Activated B cell treated with CpG ODN at 0.5 μM for 24 hours (primary cell): Measurements from ENCODE around the gene MCF2L2. TPM values are rescaled to one million over a fixed set of nuclear protein-coding genes. Genes with fewer than 3 reads are reported as not detected.

Source experiments
- ATAC-seq: fragments of 200-7000 bp; cut with Tn5 transposase; one replicate; pipeline ENCODE4 v1.10.0; 2021; ENCODE audit warnings: low read depth, mild to moderate bottlenecking, moderate library complexity
- CTCF ChIA-PET: fragments of 350-600 bp; sonication (Branson Sonifier 250); formaldehyde crosslinking; loops from one replicate; lab custom pipeline; 2021; ENCODE audit warnings: antibody characterized with exemption; lab: Charles Lee
- POLR2A ChIA-PET: fragments of 350-600 bp; sonication (Branson Sonifier 250); formaldehyde crosslinking; loops from one replicate; lab custom pipeline; 2021; ENCODE audit warnings: antibody characterized with exemption; lab: Charles Lee
- DNase-seq: peaks from one replicate; pipeline ENCODE4 v3.0.0; 2022
- H3K27ac Mint-ChIP-seq: one replicate; pipeline ENCODE4 v1.8.0; 2020; ENCODE audit warnings: mixed read lengths
- H3K27me3 Mint-ChIP-seq: one replicate; pipeline ENCODE4 v1.8.0; 2021; ENCODE audit warnings: mixed read lengths
- H3K36me3 Mint-ChIP-seq: one replicate; pipeline ENCODE4 v1.8.0; 2021; ENCODE audit warnings: low read depth, mixed read lengths
- H3K4me1 Mint-ChIP-seq: one replicate; pipeline ENCODE4 v1.8.0; 2021; ENCODE audit warnings: mixed read lengths
- H3K4me3 Mint-ChIP-seq: one replicate; pipeline ENCODE4 v1.8.0; 2020; ENCODE audit warnings: mild to moderate bottlenecking, mixed read lengths
- H3K9me3 Mint-ChIP-seq: one replicate; pipeline ENCODE4 v1.8.0; 2020; ENCODE audit warnings: mixed read lengths
- intact Hi-C: fragments of 100-400 bp; cut with micrococcal nuclease; formaldehyde crosslinking; loops from one replicate; pipeline ENCODE4 v1.15.1; 2024
- total RNA-seq: library from RNA; stranded (reverse); gene quantifications from 2 replicates; pipeline ENCODE4 v1.2.3, GENCODE V29; 2022
- TF ChIP-seq, protein P1 (sequence below): fragments of 200-600 bp; IDR thresholded peaks from one replicate; pipeline ENCODE4 v1.8.0; 2022; ENCODE audit warnings: antibody characterized with exemption, mild to moderate bottlenecking

MCF2L2 gene
- total RNA-seq, 1 donor from 2014 or later, result 2.4 TPM

- intact Hi-C loops, result loop anchor here (1.0 to 10.0 kb wide), 4 partner anchors 32 to 129 kb away; no protein-coding TSS in a partner anchor
- CTCF ChIA-PET, result interaction anchor here (1.3 to 3.6 kb wide), 2 partner anchors 129 to 131 kb away, joined by 3 to 18 read pairs; no protein-coding TSS in a partner anchor
- H3K4me1 Mint-ChIP-seq, result peaks cover 4% of the 10 kb centered on the region
- no peaks in the 10 kb centered on the region for H3K9me3 Mint-ChIP-seq
- peak overlapping the region; percentile 78 for H3K4me3 Mint-ChIP-seq
- TF ChIP-seq, protein P1, sequence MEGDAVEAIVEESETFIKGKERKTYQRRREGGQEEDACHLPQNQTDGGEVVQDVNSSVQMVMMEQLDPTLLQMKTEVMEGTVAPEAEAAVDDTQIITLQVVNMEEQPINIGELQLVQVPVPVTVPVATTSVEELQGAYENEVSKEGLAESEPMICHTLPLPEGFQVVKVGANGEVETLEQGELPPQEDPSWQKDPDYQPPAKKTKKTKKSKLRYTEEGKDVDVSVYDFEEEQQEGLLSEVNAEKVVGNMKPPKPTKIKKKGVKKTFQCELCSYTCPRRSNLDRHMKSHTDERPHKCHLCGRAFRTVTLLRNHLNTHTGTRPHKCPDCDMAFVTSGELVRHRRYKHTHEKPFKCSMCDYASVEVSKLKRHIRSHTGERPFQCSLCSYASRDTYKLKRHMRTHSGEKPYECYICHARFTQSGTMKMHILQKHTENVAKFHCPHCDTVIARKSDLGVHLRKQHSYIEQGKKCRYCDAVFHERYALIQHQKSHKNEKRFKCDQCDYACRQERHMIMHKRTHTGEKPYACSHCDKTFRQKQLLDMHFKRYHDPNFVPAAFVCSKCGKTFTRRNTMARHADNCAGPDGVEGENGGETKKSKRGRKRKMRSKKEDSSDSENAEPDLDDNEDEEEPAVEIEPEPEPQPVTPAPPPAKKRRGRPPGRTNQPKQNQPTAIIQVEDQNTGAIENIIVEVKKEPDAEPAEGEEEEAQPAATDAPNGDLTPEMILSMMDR, result no peak
- no peaks in the 10 kb centered on the region for H3K36me3 Mint-ChIP-seq
- peaks cover 40% of the 10 kb centered on the region for H3K27me3 Mint-ChIP-seq
- peak; percentile 59 for ATAC-seq
- H3K27ac Mint-ChIP-seq, result no peak overlapping the region
- peak; percentile 38 for DNase-seq
- POLR2A ChIA-PET, result interaction anchor here (0.6 to 0.8 kb wide), 2 partner anchors 14 to 32 kb away, joined by 3 to 4 read pairs; no protein-coding TSS in a partner anchor
Measured at GRCh38 chr3:183253528-183254486, 174.6 kb downstream of the MCF2L2 start.

GRCh38 chr3:183252973-183253527, 175.4 kb downstream of the MCF2L2 start, which contains the start of gene B3GNT5:
Gene B3GNT5, plus strand, starts transcription at chr3:183253253. Its CDS starts 16,546 bp downstream, at chr3:183269799.
- Mint-ChIP-seq H3K9me3 (no peaks in the 10 kb centered on the region), H3K36me3 (no peaks in the 10 kb centered on the region), H3K27me3 (peaks cover 40% of the 10 kb centered on the region), H3K4me3 (peak within 1 kb of the TSS; percentile 78), H3K27ac (no peak within 1 kb of the TSS), H3K4me1 (peaks cover 4% of the 10 kb centered on the region)
- POLR2A ChIA-PET, result interaction anchor here (0.6 to 0.8 kb wide), 2 partner anchors 15 to 33 kb away, joined by 3 to 4 read pairs; no protein-coding TSS in a partner anchor
- TF ChIP-seq, protein P1, result no peak
- no peak for DNase-seq
- CTCF ChIA-PET, result interaction anchor here (1.3 to 3.6 kb wide), 2 partner anchors 130 kb away, joined by 3 to 18 read pairs; no protein-coding TSS in a partner anchor
- intact Hi-C loops, result loop anchor here (1.0 to 10.0 kb wide), 3 partner anchors 33 to 128 kb away; no protein-coding TSS in a partner anchor
- ATAC-seq, result peak; percentile 32

GRCh38 chr3:183252118-183252782, 176.2 kb downstream of the MCF2L2 start:
- ChIA-PET CTCF (interaction anchor here (0.5 to 3.6 kb wide), 2 partner anchors 65 to 131 kb away, joined by 3 to 18 read pairs; no protein-coding TSS in a partner anchor), POLR2A (no interaction called here)
- TF ChIP-seq, protein P1, result no peak
- intact Hi-C loops, result loop anchor here (5.0 to 10.0 kb wide), 2 partner anchors 115 to 127 kb away; no protein-coding TSS in a partner anchor
- Mint-ChIP-seq H3K4me3 (peak overlapping the region; percentile 69), H3K4me1 (peaks cover 4% of the 10 kb centered on the region), H3K27ac (no peak overlapping the region), H3K36me3 (no peaks in the 10 kb centered on the region), H3K27me3 (peaks cover 39% of the 10 kb centered on the region), H3K9me3 (no peaks in the 10 kb centered on the region)
- DNase-seq, result no peak
- no peak for ATAC-seq

DNA sequence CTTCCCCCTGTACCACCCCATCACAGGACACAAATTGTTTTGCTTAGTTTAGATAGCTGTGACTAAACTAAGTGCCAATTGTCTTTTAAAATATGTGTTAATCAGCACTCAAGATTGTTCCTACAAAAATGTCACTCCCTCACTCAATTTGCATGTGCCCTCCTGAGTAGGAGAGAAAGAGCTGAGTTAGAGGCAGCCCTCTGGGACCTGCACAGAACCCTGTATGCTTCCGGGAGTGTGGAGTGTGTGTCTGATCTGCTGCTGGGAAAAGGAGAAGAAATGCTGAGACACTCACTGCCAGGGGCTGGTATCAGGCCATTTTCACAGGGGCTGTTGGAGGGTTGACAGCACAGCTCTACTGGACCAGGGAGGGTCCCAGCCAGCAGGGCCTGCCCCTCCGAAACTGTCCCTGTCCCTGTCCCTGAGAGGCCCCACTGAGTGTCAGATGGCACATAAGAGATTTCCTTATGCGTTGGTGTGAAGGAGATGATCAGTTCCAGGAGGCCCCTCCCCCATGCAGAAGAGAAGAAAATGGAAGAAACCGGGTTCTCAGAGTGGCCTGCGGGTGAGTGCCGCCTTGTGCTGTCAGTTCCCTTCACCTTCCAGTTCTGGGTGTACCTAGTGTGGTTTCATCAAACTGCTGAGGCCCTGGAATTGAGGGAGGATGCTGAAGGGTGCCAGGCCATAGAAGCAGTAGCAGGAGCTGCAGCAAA, 179.3 kb downstream of the MCF2L2 start:
- Mint-ChIP-seq H3K36me3 (no peaks in the 10 kb centered on the region), H3K4me3 (no peak overlapping the region), H3K9me3 (no peaks in the 10 kb centered on the region), H3K27me3 (peaks cover 38% of the 10 kb centered on the region), H3K4me1 (peaks cover 2% of the 10 kb centered on the region), H3K27ac (no peak overlapping the region)
- POLR2A ChIA-PET, result no interaction called here
- no peak for ATAC-seq
- CTCF ChIA-PET, result no interaction called here
- DNase-seq, result no peak
- TF ChIP-seq, protein P1, result no peak
- intact Hi-C loops, result no loop called here
